GM18868 (cell line): ENCODE measurements around the gene SMIM38.
"Not testable (repeated sequence)": the region's sequence is repeated elsewhere in the genome, so short reads cannot be mapped to it uniquely, and the experiment has no call there.

ENCODE experiments used
- ATAC-seq: cut with Tn5 transposase; IDR thresholded peaks from one replicate; pipeline ENCODE4 v1.9.1; 2021; ENCODE audit warnings: mild to moderate bottlenecking, moderate library complexity; ENCODE audit not compliant: unreplicated experiment

SMIM38 gene

GRCh38 chr11:69121621-69122325, 34.0 kb upstream of the SMIM38 start:
- ATAC-seq, result no peak

DNA sequence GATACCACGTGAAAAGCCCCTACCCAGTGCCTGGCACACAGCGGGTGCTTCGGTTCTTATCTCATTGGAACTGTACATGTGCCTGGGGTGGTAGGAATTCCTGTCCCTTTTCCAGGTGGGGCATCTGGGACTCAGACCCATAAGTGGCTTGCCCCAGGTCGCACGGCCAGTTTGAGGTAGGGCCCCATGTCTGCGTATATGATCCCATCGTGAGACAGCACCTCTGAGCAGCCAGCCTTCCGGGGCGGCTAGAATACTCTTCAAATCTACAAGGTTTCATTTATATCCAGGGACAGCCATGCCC, 33.5 kb upstream of the SMIM38 start:
- no peak for ATAC-seq

- no peak for ATAC-seq
Observed at GRCh38 chr11:69122630-69123431, 32.9 kb upstream of the SMIM38 start.

- ATAC-seq, result no peak
Observed at GRCh38 chr11:69123593-69124545, 31.9 kb upstream of the SMIM38 start.

- ATAC-seq, result no peak
Observed at GRCh38 chr11:69125861-69126260, 29.9 kb upstream of the SMIM38 start.

DNA sequence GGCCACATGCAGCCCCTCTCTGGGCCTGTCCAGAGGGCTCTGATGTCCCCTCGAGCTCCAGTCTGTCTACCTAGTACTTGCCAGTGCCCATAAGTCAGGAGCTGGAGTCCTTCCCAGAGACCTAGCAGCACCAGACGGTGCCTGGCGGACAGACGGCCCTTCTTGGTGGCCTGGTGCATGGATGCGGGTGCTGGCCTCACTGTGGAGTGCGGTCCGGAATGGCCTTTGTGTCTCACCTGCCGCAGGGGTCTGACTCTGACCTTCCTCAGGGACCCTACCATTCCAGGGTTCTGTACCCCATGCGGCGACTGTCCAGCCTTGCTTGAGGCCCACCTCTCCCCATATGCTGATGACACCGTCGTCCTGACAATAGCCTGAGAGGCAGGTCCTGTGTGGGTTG, 29.4 kb upstream of the SMIM38 start:
- no peak for ATAC-seq

- ATAC-seq, result no peak
Observed at GRCh38 chr11:69127081-69127850, 28.5 kb upstream of the SMIM38 start.

GRCh38 chr11:69127884-69128283, 27.9 kb upstream of the SMIM38 start:
- no peak for ATAC-seq

GRCh38 chr11:69129053-69129452, 26.7 kb upstream of the SMIM38 start:
- no peak for ATAC-seq

- no peak for ATAC-seq
Observed at GRCh38 chr11:69129647-69130046, 26.1 kb upstream of the SMIM38 start.

DNA sequence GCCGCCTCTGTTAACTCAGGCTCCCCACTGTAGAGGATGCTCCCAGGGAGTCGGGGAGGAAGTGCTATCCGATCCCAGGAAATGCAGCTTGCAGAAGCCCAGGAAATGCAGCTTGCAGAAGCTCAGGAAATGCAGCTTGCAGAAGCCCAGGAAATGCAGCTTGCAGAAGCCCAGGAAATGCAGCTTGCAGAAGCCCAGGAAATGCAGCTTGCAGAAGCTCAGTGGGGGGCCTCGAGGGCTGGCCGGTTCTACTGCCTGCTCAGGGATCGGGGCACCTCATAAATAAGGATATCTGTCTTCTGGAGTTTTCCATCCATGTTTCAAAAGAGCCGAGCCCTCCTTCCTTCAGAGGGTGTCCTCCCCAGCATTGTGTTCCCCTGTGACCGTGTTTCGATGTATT, 25.1 kb upstream of the SMIM38 start:
- no peak for ATAC-seq

DNA sequence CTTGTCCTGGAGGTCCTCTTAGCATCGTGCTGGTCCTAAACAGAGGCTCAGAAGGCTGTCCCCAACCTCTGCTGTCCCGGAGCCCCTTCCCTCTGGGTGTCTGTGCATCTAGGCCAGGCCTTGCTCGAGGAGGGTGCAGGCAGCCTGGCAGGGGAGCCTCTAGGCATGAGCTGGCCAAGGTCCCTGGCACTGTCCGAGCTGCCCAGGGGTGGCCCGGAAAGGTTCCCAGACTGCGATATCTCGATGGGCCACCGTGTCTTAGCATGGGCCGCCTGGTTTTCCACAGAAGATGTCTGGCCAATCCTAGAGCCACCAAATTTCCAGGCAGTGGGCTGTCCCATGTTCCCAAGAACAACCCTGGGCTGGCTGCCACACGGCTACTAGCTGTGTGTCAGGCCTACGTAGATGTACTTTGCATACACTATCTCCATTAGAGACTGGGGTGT, 24.6 kb upstream of the SMIM38 start:
- no peak for ATAC-seq

DNA sequence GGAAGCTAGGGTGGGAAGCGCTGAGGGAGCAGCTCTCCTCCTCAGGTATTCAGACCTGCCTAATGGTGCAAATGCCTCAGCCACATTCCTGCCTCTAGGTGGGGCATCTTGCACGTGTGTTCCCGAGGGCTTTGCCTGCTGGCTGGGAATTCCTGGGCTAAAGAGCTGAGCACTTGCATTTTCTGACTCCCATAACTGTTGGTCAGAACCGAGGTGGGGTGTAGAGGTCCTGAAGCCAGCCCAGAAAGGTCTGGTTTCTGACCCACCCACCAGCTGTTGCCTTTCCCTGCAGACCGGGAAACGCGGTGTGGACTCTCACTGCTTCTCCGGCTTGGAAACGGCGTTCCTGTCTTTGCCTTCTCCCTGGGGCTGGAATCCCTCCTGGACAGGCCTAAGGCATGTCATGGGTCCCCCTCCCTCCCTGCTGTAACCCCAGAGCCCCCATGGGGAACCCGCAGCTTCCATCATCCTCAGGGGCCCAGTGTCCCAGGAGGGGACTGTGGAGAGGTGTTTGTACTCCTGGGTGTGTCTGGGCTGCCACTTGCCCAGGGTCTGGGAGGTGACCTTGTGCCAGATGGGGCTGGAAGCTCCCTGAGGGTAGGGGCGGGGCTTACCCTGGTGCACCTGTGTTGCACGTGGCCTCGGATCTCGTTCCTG, 24.0 kb upstream of the SMIM38 start:
- no peak for ATAC-seq

DNA sequence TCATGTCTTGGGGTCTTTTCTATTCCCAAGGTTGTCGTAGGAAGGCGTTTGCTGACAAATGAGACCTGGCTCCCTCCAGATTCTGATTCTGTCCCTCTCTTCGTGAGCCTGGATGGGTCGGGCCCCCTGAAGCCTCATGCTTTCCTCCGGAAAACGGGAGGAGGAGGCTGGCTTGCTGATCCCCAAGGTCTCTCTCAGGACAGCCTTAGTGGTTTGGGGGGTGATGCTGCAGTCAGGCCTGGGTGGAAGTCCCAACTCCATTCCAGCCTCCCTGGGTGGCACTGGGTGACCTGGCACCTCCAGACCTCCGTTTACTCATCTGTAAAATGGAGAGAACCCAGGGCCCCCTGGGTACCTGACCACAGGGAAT, 23.4 kb upstream of the SMIM38 start:
- no peak for ATAC-seq

DNA sequence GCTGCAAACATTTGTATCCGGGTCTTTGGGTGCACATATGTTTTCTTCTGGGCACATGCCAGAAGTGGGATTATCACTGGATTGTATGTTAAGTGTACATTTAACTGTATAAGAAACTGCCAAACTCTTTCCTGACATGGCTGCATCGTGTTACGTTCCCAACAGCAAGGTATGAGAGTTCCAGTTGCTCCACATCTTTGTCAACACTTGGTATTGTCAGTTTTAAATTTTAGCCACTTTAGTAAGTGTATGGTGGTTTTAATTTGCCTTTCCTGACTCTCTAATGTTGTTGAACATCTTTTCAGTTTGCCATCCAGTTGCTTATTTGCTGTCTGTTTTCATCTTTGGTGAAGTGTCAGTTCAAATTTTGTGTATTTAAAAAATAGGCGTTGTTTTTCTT, 22.5 kb upstream of the SMIM38 start:
- no peak for ATAC-seq

DNA sequence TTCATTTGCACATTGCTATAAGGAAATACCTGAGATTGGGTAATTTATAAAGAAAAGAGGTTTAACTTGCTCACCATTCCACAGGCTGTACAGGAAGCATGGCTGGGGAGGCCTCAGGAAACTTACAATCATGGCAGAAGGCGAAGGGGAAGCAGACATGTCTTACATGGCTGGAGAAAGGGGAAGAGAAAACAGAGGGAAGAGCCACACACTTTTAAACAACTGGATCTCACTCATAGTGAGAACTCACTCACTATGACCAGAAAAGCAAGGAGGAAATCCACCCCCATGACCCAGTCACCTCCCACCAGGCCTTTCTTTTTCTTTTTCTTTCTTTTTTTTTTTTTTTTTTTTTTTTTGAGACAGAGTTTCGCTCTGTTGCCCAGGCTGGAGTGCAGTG, 21.6 kb upstream of the SMIM38 start:
- ATAC-seq, result not testable (repeated sequence)

DNA sequence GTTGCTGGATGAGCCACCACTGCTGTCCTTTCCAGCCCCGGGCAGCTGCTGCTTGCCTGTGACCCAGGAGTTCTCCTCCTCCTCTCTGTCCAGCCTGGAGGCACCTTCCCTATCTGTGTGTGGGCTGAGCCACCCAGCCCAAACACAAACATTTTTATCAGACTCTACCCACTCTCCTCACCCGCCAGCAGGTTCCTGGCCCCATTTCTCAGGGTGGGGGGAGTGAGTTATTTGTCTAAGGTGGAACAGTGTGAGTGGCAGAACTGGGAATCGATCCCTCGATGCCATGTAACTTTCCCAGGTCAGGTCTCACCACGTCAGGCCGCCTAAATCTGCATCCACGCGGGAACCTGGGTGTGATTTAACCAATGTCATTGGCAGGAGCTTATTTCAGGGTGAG, 20.8 kb upstream of the SMIM38 start:
- no peak for ATAC-seq

DNA sequence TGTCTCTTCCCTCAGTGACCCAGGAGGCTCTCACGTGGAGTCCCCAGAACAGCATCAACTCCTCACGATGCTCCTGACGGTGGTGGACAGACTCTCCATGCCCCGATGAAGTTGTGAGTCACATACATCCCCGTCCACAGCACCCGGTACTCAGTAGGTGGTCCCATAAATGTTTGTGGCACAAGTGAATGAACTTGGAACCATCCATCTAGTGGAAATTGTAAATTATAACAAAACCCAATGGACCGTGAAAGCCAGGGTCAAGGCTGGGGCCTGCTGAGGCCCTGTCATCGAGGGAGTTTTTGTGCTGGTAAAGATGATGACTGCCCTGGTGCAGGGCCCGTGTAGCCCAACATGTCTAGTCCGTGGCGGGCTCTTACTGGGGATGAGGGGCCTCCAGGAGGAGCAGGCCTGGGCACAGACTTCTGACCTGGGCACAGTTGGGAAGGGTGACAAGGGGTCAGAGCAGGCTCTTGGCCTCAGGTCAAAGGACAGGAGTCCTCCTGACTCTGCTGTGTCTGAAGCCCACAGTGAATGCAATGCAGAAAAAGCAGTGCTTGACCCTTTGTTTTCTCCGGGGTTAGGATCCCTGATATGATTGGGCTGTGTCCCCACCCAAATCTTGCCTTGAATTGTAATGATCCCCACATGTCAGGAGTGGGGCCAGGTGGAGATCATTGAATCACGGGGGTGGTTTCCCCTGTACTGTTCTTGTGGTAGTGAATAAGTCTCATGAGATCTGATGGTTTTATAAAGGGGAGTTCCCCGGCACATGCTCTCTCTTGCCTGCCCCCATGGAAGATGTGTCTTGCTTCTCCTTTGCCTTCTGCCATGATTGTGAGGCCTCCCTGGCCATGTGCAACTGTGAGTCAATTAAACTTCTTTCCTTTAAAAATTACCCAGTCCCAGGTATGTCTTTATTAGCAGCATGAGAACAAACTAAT, 20.0 kb upstream of the SMIM38 start:
- no peak for ATAC-seq

- no peak for ATAC-seq
Observed at GRCh38 chr11:69136471-69136870, 19.3 kb upstream of the SMIM38 start.
